ENCODE data around the gene DOC2B.

DOC2B gene

GRCh38 chr17:162689-163088 lies 18.8 kb downstream of the DOC2B start:
- DNase-seq (ENCODE audit: low spot score), result no peak

DNA sequence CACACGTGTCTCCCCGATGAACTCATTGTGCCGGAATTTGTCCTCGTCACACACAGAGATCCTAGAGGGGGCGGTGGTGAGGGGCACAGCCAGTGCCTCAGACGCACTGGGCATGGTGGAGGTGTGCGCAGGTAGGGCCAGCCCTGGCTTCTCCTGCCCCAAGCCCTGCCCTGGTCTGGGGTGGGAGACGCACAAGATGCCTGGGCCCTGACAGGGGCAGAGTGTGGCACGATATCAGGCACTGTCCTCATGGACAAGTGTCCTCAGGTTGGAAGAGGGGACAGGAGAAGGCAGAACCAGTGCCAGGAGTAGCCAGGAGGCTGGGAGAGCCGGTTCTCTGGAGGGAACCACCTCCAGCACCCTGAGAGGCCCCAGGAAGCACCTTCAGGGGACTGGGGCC lies 20.0 kb downstream of the DOC2B start:
- DNase-seq (ENCODE audit: low spot score), result no peak

DNA sequence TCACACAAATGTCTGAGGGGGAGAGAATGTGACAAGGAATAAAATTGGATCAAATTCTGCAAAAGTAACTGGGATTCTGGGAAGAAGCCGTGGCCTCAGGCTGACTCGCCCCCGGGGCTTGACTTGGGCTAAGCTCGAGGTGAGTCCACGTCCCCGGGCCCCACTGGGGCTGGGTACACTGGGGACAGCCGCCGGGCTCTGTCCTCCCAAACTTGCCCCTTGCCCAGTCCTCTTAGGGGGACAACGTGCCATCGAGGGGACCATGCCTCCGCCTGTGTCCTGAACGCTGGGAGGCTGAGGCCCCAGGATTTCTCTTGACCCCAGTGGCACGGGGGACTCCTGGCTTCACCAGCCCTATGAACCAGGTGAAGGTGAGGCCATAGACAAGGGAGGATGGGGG lies 21.1 kb downstream of the DOC2B start:
- no peak for DNase-seq (ENCODE audit: low spot score)

DNA sequence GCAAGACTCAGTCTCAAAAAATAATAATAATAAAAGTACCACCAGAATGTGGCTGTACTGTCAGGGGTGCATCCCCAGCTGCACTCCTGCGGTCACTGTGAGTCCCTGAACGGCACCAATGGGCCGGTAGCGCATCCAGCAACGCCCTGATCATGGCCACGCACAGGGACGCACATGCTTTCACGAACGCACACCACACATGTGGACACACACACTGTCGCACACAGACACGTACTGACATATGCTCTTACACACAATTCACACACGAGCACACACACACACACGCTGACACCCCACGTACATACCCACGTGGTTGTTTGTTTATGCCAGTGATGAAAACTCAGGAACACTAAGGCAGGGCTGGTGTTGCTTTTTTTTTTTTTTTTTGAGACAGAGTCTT lies 21.8 kb downstream of the DOC2B start:
- no peak for DNase-seq (ENCODE audit: low spot score)

DNA sequence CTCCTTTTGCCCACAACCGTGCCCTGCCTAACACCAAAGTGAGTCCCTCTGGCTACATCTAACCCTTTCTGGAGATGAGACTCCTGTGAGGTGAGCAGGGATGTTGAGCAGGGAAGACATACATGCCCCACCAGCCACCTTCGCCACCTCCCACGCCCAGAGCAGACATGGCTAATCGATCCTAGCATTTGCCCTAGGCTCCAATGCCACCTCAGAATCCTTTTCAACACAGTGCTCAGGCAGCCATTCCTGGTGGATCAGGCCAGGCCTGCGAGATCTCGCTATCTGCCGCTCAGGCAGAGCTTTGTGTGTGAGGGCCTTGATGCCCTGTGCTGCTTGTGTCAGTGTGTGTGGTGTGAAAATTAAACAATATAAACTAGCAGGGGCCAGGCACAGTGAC lies 23.1 kb downstream of the DOC2B start:
- DNase-seq (ENCODE audit: low spot score), result no peak

DNA sequence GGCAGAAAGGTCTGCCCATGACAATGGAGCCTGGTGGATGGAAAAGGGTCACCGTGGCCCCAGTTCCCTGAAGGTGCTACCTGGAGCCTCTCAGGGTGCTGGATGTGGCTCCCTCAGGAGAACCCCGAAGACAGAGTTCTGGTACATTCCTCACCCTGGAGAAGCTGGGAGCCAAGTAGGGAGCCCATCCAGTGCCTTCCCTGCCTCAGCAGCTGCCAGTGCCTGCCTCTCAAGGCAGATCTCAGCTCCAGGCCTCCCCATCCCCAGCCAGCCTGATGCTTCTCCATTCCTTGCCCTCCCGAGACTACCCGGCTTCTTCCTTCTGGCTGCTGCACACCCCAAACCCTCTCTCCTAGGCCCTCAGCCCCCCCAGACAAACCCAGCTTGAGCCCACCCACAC lies 23.5 kb downstream of the DOC2B start:
- no peak for DNase-seq (ENCODE audit: low spot score)

GRCh38 chr17:156946-157345 lies 24.5 kb downstream of the DOC2B start:
- DNase-seq (ENCODE audit: low spot score), result no peak

- DNase-seq (ENCODE audit: low spot score), result no peak
Measured at GRCh38 chr17:156094-156621, 25.3 kb downstream of the DOC2B start.

DNA sequence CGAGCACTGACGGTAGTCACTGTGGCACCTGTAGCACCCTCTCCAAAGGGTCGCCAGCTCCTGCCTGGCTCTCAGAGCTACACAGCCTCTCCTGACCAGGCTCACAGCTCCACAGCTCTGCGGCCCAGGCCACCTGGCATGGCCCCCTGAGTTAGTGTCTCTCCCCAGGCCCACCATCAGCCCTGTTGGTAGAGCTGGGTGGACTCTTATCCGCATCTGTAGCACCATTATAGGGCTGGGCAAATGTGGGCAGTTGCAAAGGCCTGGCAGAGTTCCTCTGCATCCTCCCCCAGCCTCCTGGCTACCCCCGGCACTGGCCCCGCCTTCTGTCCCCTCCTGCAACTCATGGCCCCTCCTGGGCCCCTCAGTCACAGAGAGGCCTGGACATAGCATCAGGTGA lies 25.9 kb downstream of the DOC2B start:
- DNase-seq (ENCODE audit: low spot score), result no peak

GRCh38 chr17:153851-154250 lies 27.6 kb downstream of the DOC2B start:
- no peak for DNase-seq (ENCODE audit: low spot score)

DNA sequence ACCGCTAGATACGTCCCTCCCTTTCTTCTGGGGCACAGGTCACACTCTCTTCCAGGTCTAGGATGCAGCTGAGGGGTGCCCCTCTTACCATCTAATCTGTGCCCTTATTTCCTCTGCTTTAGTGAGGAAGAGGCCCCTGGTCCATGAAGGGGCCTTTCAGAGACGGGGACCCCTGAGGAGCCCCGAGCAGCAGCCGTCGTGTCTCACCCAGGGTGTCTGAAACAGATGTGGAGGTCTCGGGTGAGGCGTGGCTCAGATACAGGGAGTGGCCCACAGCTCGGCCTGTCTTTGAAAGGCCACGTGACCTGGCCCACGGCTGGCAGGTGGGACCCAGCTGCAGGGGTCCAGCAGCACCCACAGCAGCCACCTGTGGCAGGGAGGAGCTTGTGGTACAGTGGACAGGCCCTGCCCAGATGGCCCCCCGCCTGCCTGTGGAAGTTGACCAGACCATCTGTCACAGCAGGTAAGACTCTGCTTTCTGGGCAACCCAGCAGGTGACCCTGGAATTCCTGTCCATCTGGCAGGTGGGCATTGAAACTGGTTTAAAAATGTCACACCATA lies 28.5 kb downstream of the DOC2B start:
- no peak for DNase-seq (ENCODE audit: low spot score)

DNA sequence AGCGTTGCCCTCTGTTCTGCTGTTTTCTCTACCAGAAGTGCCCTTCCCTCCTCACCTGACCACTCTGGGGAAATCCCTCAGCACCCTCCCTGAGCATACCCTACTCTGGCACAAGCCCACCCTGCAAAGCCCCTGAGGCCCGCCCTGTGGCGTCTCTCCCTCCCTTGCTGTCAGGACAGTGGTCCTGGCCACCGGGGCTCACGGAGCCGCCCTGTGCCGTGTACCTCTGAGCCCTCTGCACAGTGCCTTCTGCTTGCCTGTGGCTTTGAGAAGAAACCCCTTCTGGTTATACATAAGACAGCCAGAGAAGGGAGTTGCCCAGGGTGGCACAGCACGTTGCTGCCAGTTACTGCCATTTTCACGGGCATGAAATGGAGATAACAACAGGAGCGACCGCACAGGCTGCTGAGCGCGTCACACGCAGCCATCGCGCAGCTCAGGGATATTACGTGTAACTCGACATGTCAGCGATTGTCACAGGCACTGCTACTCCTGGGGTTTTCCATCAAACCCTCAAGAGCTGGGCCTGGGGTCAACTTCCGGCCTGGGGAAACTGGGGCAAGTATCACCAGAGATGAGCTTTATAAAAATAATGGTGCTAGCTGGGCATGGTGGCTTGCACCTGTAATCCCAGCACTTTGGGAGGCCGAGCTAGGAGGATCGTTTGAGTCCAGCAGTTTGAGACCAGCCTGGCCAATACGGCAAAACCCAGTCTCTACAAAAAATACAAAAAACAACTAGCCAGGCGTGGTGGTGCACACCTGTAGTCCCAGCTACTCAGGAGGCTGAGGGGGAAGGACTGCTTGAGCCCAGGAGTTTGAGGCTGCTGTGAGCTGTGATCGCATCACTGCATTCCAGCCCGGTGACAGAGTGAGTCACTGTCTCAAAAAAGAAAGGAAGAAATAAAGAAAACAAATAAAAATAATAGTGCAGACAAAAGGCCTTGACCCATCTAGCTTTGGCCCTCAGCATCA lies 29.3 kb downstream of the DOC2B start:
- no peak for DNase-seq (ENCODE audit: low spot score)

DNA sequence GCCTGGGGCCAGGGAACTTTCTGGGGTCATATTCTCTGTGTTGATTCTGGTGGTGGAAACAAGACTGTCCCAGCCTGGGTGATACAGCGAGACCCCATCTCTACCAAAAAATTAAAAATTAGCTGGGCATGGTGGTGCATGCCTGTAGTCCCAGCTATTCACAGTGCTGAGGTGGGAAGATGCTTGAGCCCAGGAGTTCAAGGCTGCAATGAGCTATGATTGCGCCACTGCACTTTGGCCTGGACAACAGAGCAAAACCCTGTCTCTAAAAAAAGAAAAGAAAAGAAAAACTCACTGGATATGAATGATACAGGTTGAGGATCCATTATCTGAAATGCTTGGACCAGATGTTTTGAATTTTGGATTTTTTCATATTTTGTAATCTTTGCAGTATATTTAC lies 30.4 kb downstream of the DOC2B start:
- no peak for DNase-seq (ENCODE audit: low spot score)

- no peak for DNase-seq (ENCODE audit: low spot score)
Measured at GRCh38 chr17:149897-150584, 31.4 kb downstream of the DOC2B start.

DNA sequence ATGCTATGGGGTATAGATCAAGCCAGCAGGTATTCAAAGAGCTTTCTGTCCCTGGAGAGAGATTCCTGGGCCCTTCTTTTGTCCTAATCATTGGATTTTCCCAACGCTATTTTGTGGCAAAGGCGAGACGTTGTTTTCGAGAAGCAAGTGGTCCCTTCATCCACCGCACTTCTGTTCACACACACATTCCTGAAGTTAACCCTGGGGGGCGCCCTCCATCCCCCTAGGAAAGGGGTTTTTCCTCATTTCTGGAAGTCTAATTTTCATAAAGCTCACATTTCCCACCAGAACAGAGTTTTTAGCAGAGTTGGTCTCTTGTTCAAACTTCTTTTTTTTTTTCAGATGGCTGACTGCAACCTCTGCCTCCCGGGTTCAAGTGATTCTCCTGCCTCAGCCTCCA lies 32.2 kb downstream of the DOC2B start:
- DNase-seq (ENCODE audit: low spot score), result no peak

GRCh38 chr17:148757-149156 lies 32.7 kb downstream of the DOC2B start:
- DNase-seq (ENCODE audit: low spot score), result no peak

- no peak for DNase-seq (ENCODE audit: low spot score)
Measured at GRCh38 chr17:147796-148740, 33.4 kb downstream of the DOC2B start.

DNA sequence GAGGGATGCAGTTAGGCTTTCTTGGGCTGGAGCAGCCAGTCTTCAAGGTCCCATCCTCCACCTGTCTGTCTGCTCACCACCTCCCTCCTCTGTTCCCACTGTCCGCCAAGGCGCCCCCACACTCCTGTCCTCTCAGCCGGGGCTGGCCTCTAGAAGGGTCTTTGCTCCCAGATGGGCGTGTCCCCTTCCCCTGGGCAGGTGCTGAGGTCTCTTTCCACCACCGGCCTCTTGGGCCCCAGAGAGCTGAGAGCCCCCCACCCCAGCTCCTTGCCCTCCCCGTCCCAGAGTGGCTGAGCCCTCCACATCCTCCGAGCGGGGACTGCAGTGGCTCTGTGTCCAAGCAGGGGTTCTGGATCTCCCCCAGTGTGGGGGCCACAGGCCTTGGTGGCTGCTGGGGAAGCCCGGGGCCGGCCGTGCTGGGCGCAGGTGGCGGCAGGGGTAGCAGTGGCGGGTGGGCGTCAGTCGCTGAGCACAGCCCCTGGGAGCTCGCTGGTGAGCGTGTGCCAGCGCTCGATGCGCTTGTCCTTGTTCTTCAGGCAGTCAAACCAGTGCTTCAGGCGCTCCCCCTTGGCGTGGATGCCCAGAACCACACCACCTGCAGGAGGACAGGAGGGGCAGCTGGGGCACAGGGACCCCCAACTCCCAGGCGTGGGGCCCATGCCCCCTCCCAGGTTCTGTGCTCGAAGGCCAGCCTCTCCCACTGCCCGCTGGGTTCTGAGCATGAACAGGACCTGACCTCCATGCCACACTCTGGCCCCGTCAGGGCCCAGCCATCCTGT lies 34.3 kb downstream of the DOC2B start:
- no peak for DNase-seq (ENCODE audit: low spot score)

GRCh38 chr17:146546-146945 lies 34.9 kb downstream of the DOC2B start:
- DNase-seq (ENCODE audit: low spot score), result no peak

DNA sequence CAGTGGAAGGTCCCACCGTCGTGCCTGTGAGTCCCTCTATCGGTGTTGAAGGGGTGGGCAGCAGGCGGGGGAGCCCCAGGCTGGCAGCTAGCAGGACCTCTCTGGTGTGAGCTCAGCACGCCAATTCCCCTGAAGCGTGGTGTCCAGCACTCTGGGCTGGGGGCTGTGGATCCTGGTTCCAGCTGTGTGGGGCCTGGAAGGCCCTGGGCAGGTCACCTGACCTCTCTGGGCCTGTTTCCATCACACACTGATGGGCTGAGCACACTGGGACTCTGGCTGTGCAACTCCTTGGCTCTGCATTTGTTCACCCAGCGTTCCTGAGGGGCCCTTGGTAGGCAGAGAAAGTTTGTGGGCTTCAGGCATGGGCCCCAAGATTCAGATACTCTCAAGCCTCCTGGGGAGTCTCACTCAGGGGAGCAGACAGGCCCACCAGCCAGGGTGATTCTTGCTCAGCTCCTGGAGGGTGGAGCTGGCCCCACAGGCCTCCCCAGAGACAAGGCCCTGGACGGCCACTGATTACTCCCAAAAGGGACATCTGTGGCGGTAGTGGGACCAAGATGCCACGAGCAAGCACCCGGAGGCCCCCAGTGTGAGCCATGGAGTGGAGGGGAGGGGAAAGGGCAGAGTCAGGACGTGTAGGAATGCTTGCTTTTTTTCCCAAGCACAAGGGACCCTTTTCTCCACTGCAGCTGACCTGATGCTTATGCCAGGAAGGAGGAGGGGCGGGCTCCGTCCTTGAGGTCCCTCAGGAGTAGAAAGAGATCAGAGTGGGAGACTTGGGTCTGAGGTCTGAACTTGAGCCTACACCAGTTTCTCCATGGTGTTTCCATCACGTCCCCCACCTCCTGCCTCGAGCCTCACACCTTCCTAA lies 35.5 kb downstream of the DOC2B start:
- DNase-seq (ENCODE audit: low spot score), result no peak

Measured in LoVo (cell line).